ENCODE results near the gene SCO2. TPM values are rescaled to one million over a fixed set of nuclear protein-coding genes. Genes with fewer than 3 reads are reported as not detected.

Gene SCO2
- total RNA-seq, 1 experiment from 2014 or later = 2.4 TPM

- Mint-ChIP-seq H3K4me1 (ENCODE audit: insufficient read depth, unreplicated experiment) (no peaks in the 10 kb centered on the region), H3K4me3 (ENCODE audit: unreplicated experiment) (no peak overlapping the region), H3K27ac (ENCODE audit: low read depth, unreplicated experiment) (no peak overlapping the region), H3K9me3 (ENCODE audit: unreplicated experiment) (no peaks in the 10 kb centered on the region), H3K27me3 (ENCODE audit: insufficient read depth, unreplicated experiment) (no peaks in the 10 kb centered on the region), H3K36me3 (ENCODE audit: insufficient read depth, unreplicated experiment) (no peaks in the 10 kb centered on the region)
- intact Hi-C loops (cut with micrococcal nuclease) = no loop called here
- ChIA-PET POLR2A (interaction anchor here (0.6 to 1.3 kb wide), 4 partner anchors 9 to 470 kb away, joined by 3 to 5 read pairs (median 3); no protein-coding TSS in a partner anchor), CTCF (interaction anchor here (0.6 to 2.4 kb wide), 4 partner anchors 11 to 141 kb away, joined by 3 to 14 read pairs (median 5); partner anchors contain the start of gene SYCE3)
- no peak for TF ChIP-seq CTCF (IDR thresholded peaks at IDR 0.05; ENCODE audit: unreplicated experiment)
- BruUV-seq (replicated peaks) = no TSS peak
- no peak for DNase-seq (ENCODE audit: unreplicated experiment)
Observed at GRCh38 chr22:50550395-50550794, 25.0 kb upstream of the SCO2 start.

GRCh38 chr22:50548921-50549790 lies 23.8 kb upstream of the SCO2 start:
- BruUV-seq (replicated peaks) = no TSS peak
- CTCF ChIA-PET = interaction anchor here (2.0 kb wide), 1 partner anchor 10 kb away, joined by 5 read pairs; no protein-coding TSS in a partner anchor
- no peak for TF ChIP-seq CTCF (IDR thresholded peaks at IDR 0.05; ENCODE audit: unreplicated experiment)
- Mint-ChIP-seq H3K36me3 (ENCODE audit: insufficient read depth, unreplicated experiment) (no peaks in the 10 kb centered on the region), H3K4me1 (ENCODE audit: insufficient read depth, unreplicated experiment) (peaks cover 7% of the 10 kb centered on the region), H3K4me3 (ENCODE audit: unreplicated experiment) (no peak overlapping the region), H3K27me3 (ENCODE audit: insufficient read depth, unreplicated experiment) (no peaks in the 10 kb centered on the region), H3K9me3 (ENCODE audit: unreplicated experiment) (no peaks in the 10 kb centered on the region), H3K27ac (ENCODE audit: low read depth, unreplicated experiment) (no peak overlapping the region)
- intact Hi-C loops (cut with micrococcal nuclease) = no loop called here
- POLR2A ChIA-PET = interaction anchor here (0.8 to 1.0 kb wide), 2 partner anchors 11 to 15 kb away, joined by 3 to 5 read pairs; no protein-coding TSS in a partner anchor
- DNase-seq (ENCODE audit: unreplicated experiment) = no peak

GRCh38 chr22:50548040-50548920 lies 22.9 kb upstream of the SCO2 start:
- POLR2A ChIA-PET = interaction anchor here (0.6 to 0.7 kb wide), 2 partner anchors 17 to 32 kb away, joined by 3 read pairs; no protein-coding TSS in a partner anchor
- intact Hi-C loops (cut with micrococcal nuclease) = no loop called here
- DNase-seq (ENCODE audit: unreplicated experiment) = no peak
- TF ChIP-seq CTCF (IDR thresholded peaks at IDR 0.05; ENCODE audit: unreplicated experiment) = no peak
- BruUV-seq (replicated peaks) = no TSS peak
- Mint-ChIP-seq H3K4me3 (ENCODE audit: unreplicated experiment) (no peak overlapping the region), H3K27me3 (ENCODE audit: insufficient read depth, unreplicated experiment) (no peaks in the 10 kb centered on the region), H3K36me3 (ENCODE audit: insufficient read depth, unreplicated experiment) (no peaks in the 10 kb centered on the region), H3K4me1 (ENCODE audit: insufficient read depth, unreplicated experiment) (peaks cover 7% of the 10 kb centered on the region), H3K27ac (ENCODE audit: low read depth, unreplicated experiment) (no peak overlapping the region), H3K9me3 (ENCODE audit: unreplicated experiment) (no peaks in the 10 kb centered on the region)
- CTCF ChIA-PET = no interaction called here

Data from MCF 10A (cell line).